ENCODE measurements around the gene TMEM242. TPM values are rescaled to one million over a fixed set of nuclear protein-coding genes. Genes with fewer than 3 reads are reported as not detected.
"Not testable (repeated sequence)": the region's sequence is repeated elsewhere in the genome, so short reads cannot be mapped to it uniquely, and the experiment has no call there.

Gene TMEM242
- polyA plus RNA-seq (2013, experiment 1 of 2; ENCODE audit: insufficient read length) = 8.2 TPM
- 8.4 TPM for polyA plus RNA-seq (2013, experiment 2 of 2; ENCODE audit: insufficient read length)

GRCh38 chr6:157323255-157323965 is at the start of gene TMEM242:
Gene TMEM242, minus strand, starts transcription at chr6:157323519. Its CDS starts 20 bp downstream, at chr6:157323499.
- peak; percentile 93 for DNase-seq

- no peak for DNase-seq
These were observed 49.4 kb upstream of the TMEM242 start for GRCh38 chr6:157372501-157373280.

- DNase-seq = no peak
These were observed 47.4 kb upstream of the TMEM242 start for GRCh38 chr6:157370755-157371154.

GRCh38 chr6:157368359-157369049 is 45.2 kb upstream of the TMEM242 start:
- DNase-seq = no peak

GRCh38 chr6:157366648-157367047 is 43.3 kb upstream of the TMEM242 start:
- DNase-seq = no peak

- no peak for DNase-seq
These were observed 41.4 kb upstream of the TMEM242 start for GRCh38 chr6:157364705-157365104.

GRCh38 chr6:157361886-157362285 is 38.6 kb upstream of the TMEM242 start:
- no peak for DNase-seq

GRCh38 chr6:157358287-157358686 is 35.0 kb upstream of the TMEM242 start:
- DNase-seq = no peak

GRCh38 chr6:157346373-157346772 is 23.1 kb upstream of the TMEM242 start:
- DNase-seq = no peak

GRCh38 chr6:157343732-157344131 is 20.4 kb upstream of the TMEM242 start:
- DNase-seq = no peak

GRCh38 chr6:157339432-157339831 is 16.1 kb upstream of the TMEM242 start:
- no peak for DNase-seq

GRCh38 chr6:157337751-157338150 is 14.4 kb upstream of the TMEM242 start:
- no peak for DNase-seq

- not testable (repeated sequence) for DNase-seq
These were observed 14.0 kb upstream of the TMEM242 start for GRCh38 chr6:157337276-157337675.

- no peak for DNase-seq
These were observed 12.5 kb upstream of the TMEM242 start for GRCh38 chr6:157335829-157336228.

GRCh38 chr6:157333956-157334355 is 10.6 kb upstream of the TMEM242 start:
- no peak for DNase-seq

GRCh38 chr6:157333537-157333936 is 10.2 kb upstream of the TMEM242 start:
- DNase-seq = no peak

- no peak for DNase-seq
These were observed 9.5 kb upstream of the TMEM242 start for GRCh38 chr6:157332813-157333212.

- no peak for DNase-seq
These were observed 7.5 kb upstream of the TMEM242 start for GRCh38 chr6:157330831-157331230.

- no peak for DNase-seq
These were observed 6.5 kb upstream of the TMEM242 start for GRCh38 chr6:157329829-157330228.

- no peak for DNase-seq
These were observed 4.9 kb upstream of the TMEM242 start for GRCh38 chr6:157328108-157328692.

GRCh38 chr6:157326979-157327378 is 3.7 kb upstream of the TMEM242 start:
- no peak for DNase-seq

- no peak for DNase-seq
These were observed 1.9 kb upstream of the TMEM242 start for GRCh38 chr6:157325069-157325805.

Measured in fibroblast of skin of abdomen (primary cell).